Loucy (cell line): Measurements from ENCODE around the gene UBL4A.

Source experiments
- H2AFZ ChIP-seq: fragments of 200-600 bp; sonication (generic); 2 replicates; pipeline ENCODE4 v1.6.0; 2016; ENCODE audit warnings: antibody characterized with exemption, mild to moderate bottlenecking, low read length, moderate library complexity
- H3F3A ChIP-seq: fragments of 200-600 bp; 2 replicates; pipeline ENCODE4 v1.6.0; 2016; ENCODE audit warnings: antibody characterized with exemption, low read depth, mild to moderate bottlenecking
- H3K27me3 ChIP-seq: fragments of 200-600 bp; sonication (generic); 2 replicates; pipeline ENCODE4 v1.6.1; 2014; ENCODE audit warnings: low read length, mild to moderate bottlenecking; ENCODE audit not compliant: insufficient read depth, poor library complexity, severe bottlenecking
- H3K36me3 ChIP-seq: fragments of 200-600 bp; sonication (generic); 2 replicates; pipeline ENCODE4 v1.6.1; 2016; ENCODE audit warnings: low read length; ENCODE audit not compliant: insufficient read depth
- H3K4me1 ChIP-seq: fragments of 200-600 bp; sonication (generic); 2 replicates; pipeline ENCODE4 v1.5.1; 2014; ENCODE audit warnings: low read length, mild to moderate bottlenecking; ENCODE audit not compliant: insufficient read depth, poor library complexity, severe bottlenecking
- H3K4me2 ChIP-seq: fragments of 200-600 bp; sonication (generic); 2 replicates; pipeline ENCODE4 v1.6.0; 2014; ENCODE audit warnings: antibody characterized with exemption, low read length, low read depth, mild to moderate bottlenecking; ENCODE audit not compliant: poor library complexity, severe bottlenecking
- H3K4me3 ChIP-seq: fragments of 200-600 bp; sonication (generic); 2 replicates; pipeline ENCODE4 v1.5.1; 2014; ENCODE audit warnings: low read length, mild to moderate bottlenecking, mixed read lengths; ENCODE audit not compliant: poor library complexity, severe bottlenecking
- H3K79me2 ChIP-seq: fragments of 200-600 bp; sonication (generic); 2 replicates; pipeline ENCODE4 v1.6.1; 2014; ENCODE audit warnings: low read length; ENCODE audit not compliant: insufficient read depth
- H3K9ac ChIP-seq: fragments of 200-600 bp; sonication (generic); 2 replicates; pipeline ENCODE4 v1.6.0; 2014; ENCODE audit warnings: mild to moderate bottlenecking, low read depth, low read length, moderate library complexity; ENCODE audit not compliant: poor library complexity, severe bottlenecking
- H3K9me2 ChIP-seq: fragments of 200-600 bp; sonication (generic); replicated peaks from 2 replicates; pipeline ENCODE4 v1.6.1; 2016; ENCODE audit warnings: low read depth, low read length, mixed read lengths
- H3K9me3 ChIP-seq: fragments of 200-600 bp; sonication (generic); 2 replicates; pipeline ENCODE4 v1.6.1; 2014; ENCODE audit warnings: mild to moderate bottlenecking, antibody characterized with exemption, low read length, low read depth; ENCODE audit not compliant: insufficient read depth
- H4K20me1 ChIP-seq: fragments of 200-600 bp; sonication (generic); 2 replicates; pipeline ENCODE4 v1.6.0; 2014; ENCODE audit warnings: antibody characterized with exemption, low read length, mild to moderate bottlenecking; ENCODE audit not compliant: insufficient read depth, poor library complexity, severe bottlenecking
- CTCF ChIP-seq: fragments of 200-600 bp; sonication (generic); conservative IDR thresholded peaks from 2 replicates; pipeline ENCODE4 v1.5.1; 2014; ENCODE audit warnings: mild to moderate bottlenecking, antibody characterized with exemption, low read length
- EZH2phosphoT487 ChIP-seq: fragments of 200-600 bp; IDR thresholded peaks from 2 replicates; pipeline ENCODE4 v1.6.1; 2018; ENCODE audit warnings: antibody characterized with exemption, mild to moderate bottlenecking, moderate library complexity, borderline replicate concordance

The UBL4A gene

GRCh38 chrX:154452823-154453222 is 33.6 kb downstream of the UBL4A start:
- Histone ChIP-seq H3K36me3 (no peaks in the 10 kb centered on the region), H3K9ac (no peak overlapping the region), H4K20me1 (no peaks in the 10 kb centered on the region), H3K79me2 (no peaks in the 10 kb centered on the region), H3K9me2 (no peaks in the 10 kb centered on the region), H3F3A (no peaks in the 10 kb centered on the region), H3K27me3 (no peaks in the 10 kb centered on the region), H3K4me3 (no peak overlapping the region), H2AFZ (no peak overlapping the region), H3K4me2 (no peak overlapping the region), H3K9me3 (no peaks in the 10 kb centered on the region), H3K4me1 (no peaks in the 10 kb centered on the region)
- no peak for TF ChIP-seq CTCF
- TF ChIP-seq EZH2phosphoT487: no peak

- Histone ChIP-seq H3K4me2 (no peak overlapping the region), H3K9ac (no peak overlapping the region), H3F3A (no peaks in the 10 kb centered on the region), H3K36me3 (no peaks in the 10 kb centered on the region), H3K27me3 (no peaks in the 10 kb centered on the region), H3K9me2 (no peaks in the 10 kb centered on the region), H4K20me1 (no peaks in the 10 kb centered on the region), H3K4me1 (no peaks in the 10 kb centered on the region), H3K79me2 (no peaks in the 10 kb centered on the region), H2AFZ (no peak overlapping the region), H3K9me3 (no peaks in the 10 kb centered on the region), H3K4me3 (no peak overlapping the region)
- TF ChIP-seq CTCF (no peak), EZH2phosphoT487 (no peak)
Observed at GRCh38 chrX:154450312-154450711, 36.1 kb downstream of the UBL4A start.

GRCh38 chrX:154449618-154450017 is 36.8 kb downstream of the UBL4A start:
- Histone ChIP-seq H3K9me3 (no peaks in the 10 kb centered on the region), H3K36me3 (no peaks in the 10 kb centered on the region), H3K9me2 (no peaks in the 10 kb centered on the region), H2AFZ (no peak overlapping the region), H3K4me1 (no peaks in the 10 kb centered on the region), H4K20me1 (no peaks in the 10 kb centered on the region), H3K79me2 (peaks cover 6% of the 10 kb centered on the region; the same call in 1 of the 2 replicates), H3K4me2 (no peak overlapping the region), H3K9ac (no peak overlapping the region), H3F3A (no peaks in the 10 kb centered on the region), H3K4me3 (no peak overlapping the region), H3K27me3 (no peaks in the 10 kb centered on the region)
- TF ChIP-seq EZH2phosphoT487 (no peak), CTCF (no peak)
